ENCODE data around the gene POLD2.

The POLD2 gene

GRCh38 chr7:44101303-44101965, 21.9 kb downstream of the POLD2 start:
- peaks cover 6% of the 10 kb centered on the region for H3K36me3 ChIP-seq (ENCODE audit: insufficient read depth, insufficient read length, low read length)
- no peak for TF ChIP-seq SUZ12 (IDR thresholded peaks at IDR 0.05; ENCODE audit: extremely low read depth, insufficient read depth, insufficient read length)
- TF ChIP-seq YY1 (IDR thresholded peaks at IDR 0.05; ENCODE audit: insufficient read depth, insufficient read length): no peak
- no peak for TF ChIP-seq ZNF274 (IDR thresholded peaks at IDR 0.05; ENCODE audit: low read depth, low read length)
- peaks cover 35% of the 10 kb centered on the region for H3K27me3 ChIP-seq (ENCODE audit: insufficient read depth, insufficient read length)
- H3K4me3 ChIP-seq (ENCODE audit: insufficient read length, low read depth): no peak overlapping the region
- H3K9ac ChIP-seq (ENCODE audit: insufficient read length, low read depth): no peak overlapping the region
- H3K4me1 ChIP-seq (ENCODE audit: insufficient read depth, insufficient read length): peaks cover 27% of the 10 kb centered on the region
- no peaks in the 10 kb centered on the region for H3K9me3 ChIP-seq (ENCODE audit: insufficient read depth, low read length)
- no peak for DNase-seq (ENCODE audit: low read depth, low spot score)

GRCh38 chr7:44100458-44101302, 22.7 kb downstream of the POLD2 start:
- no peak overlapping the region for H3K4me3 ChIP-seq (ENCODE audit: insufficient read length, low read depth)
- H3K9me3 ChIP-seq (ENCODE audit: insufficient read depth, low read length): no peaks in the 10 kb centered on the region
- no peak for DNase-seq (ENCODE audit: low read depth, low spot score)
- H3K4me1 ChIP-seq (ENCODE audit: insufficient read depth, insufficient read length): peaks cover 26% of the 10 kb centered on the region
- H3K9ac ChIP-seq (ENCODE audit: insufficient read length, low read depth): no peak overlapping the region
- no peaks in the 10 kb centered on the region for H3K36me3 ChIP-seq (ENCODE audit: insufficient read depth, insufficient read length, low read length)
- TF ChIP-seq YY1 (IDR thresholded peaks at IDR 0.05; ENCODE audit: insufficient read depth, insufficient read length): no peak
- no peak for TF ChIP-seq SUZ12 (IDR thresholded peaks at IDR 0.05; ENCODE audit: extremely low read depth, insufficient read depth, insufficient read length)
- no peak for TF ChIP-seq ZNF274 (IDR thresholded peaks at IDR 0.05; ENCODE audit: low read depth, low read length)
- peaks cover 29% of the 10 kb centered on the region for H3K27me3 ChIP-seq (ENCODE audit: insufficient read depth, insufficient read length)

DNA sequence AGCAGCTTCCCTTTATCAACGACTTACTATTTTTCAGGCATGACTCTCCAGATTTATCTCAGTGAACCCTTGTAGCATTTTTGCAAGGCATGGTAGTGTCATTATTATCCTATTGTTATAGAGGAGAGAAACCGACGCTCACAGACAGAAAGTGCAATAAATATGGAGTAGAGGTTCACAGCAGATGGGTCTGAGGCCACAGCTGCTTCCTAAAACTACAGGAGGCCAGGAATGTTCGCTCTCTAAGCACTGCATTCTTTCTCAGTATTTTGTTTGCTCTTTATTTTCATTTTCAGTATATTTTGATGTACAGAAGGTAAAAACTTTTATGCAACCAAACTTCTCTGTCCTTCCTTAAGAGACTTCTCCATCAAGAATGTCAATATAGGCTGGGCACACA, 23.7 kb downstream of the POLD2 start:
- Histone ChIP-seq H3K36me3 (ENCODE audit: insufficient read depth, insufficient read length, low read length) (no peaks in the 10 kb centered on the region), H3K4me3 (ENCODE audit: insufficient read length, low read depth) (no peak overlapping the region), H3K27me3 (ENCODE audit: insufficient read depth, insufficient read length) (peaks cover 21% of the 10 kb centered on the region), H3K9ac (ENCODE audit: insufficient read length, low read depth) (no peak overlapping the region), H3K4me1 (ENCODE audit: insufficient read depth, insufficient read length) (peaks cover 20% of the 10 kb centered on the region), H3K9me3 (ENCODE audit: insufficient read depth, low read length) (no peaks in the 10 kb centered on the region)
- no peak for DNase-seq (ENCODE audit: low read depth, low spot score)
- TF ChIP-seq ZNF274 (IDR thresholded peaks at IDR 0.05; ENCODE audit: low read depth, low read length) (no peak), YY1 (IDR thresholded peaks at IDR 0.05; ENCODE audit: insufficient read depth, insufficient read length) (no peak)

GRCh38 chr7:44098092-44099068, 25.0 kb downstream of the POLD2 start:
- H3K9ac ChIP-seq (ENCODE audit: insufficient read length, low read depth): no peak overlapping the region

GRCh38 chr7:44097064-44097932, 26.1 kb downstream of the POLD2 start:
- Histone ChIP-seq H3K9me3 (ENCODE audit: insufficient read depth, low read length) (no peaks in the 10 kb centered on the region), H3K9ac (ENCODE audit: insufficient read length, low read depth) (no peak overlapping the region), H3K27me3 (ENCODE audit: insufficient read depth, insufficient read length) (peaks cover 5% of the 10 kb centered on the region), H3K4me3 (ENCODE audit: insufficient read length, low read depth) (no peak overlapping the region), H3K4me1 (ENCODE audit: insufficient read depth, insufficient read length) (peaks cover 9% of the 10 kb centered on the region), H3K36me3 (ENCODE audit: insufficient read depth, insufficient read length, low read length) (no peaks in the 10 kb centered on the region)
- no peak for DNase-seq (ENCODE audit: low read depth, low spot score)
- TF ChIP-seq SUZ12 (IDR thresholded peaks at IDR 0.05; ENCODE audit: extremely low read depth, insufficient read depth, insufficient read length) (no peak), ZNF274 (IDR thresholded peaks at IDR 0.05; ENCODE audit: low read depth, low read length) (no peak), YY1 (IDR thresholded peaks at IDR 0.05; ENCODE audit: insufficient read depth, insufficient read length) (no peak)

More at GRCh38 chr7:44098092-44099068, 25.0 kb downstream of the POLD2 start:
- Histone ChIP-seq H3K9me3 (ENCODE audit: insufficient read depth, low read length) (no peaks in the 10 kb centered on the region), H3K4me3 (ENCODE audit: insufficient read length, low read depth) (no peak overlapping the region), H3K36me3 (ENCODE audit: insufficient read depth, insufficient read length, low read length) (no peaks in the 10 kb centered on the region), H3K27me3 (ENCODE audit: insufficient read depth, insufficient read length) (peaks cover 16% of the 10 kb centered on the region), H3K4me1 (ENCODE audit: insufficient read depth, insufficient read length) (peaks cover 17% of the 10 kb centered on the region)
- DNase-seq (ENCODE audit: low read depth, low spot score): no peak
- no peak for TF ChIP-seq ZNF274 (IDR thresholded peaks at IDR 0.05; ENCODE audit: low read depth, low read length)
- TF ChIP-seq SUZ12 (IDR thresholded peaks at IDR 0.05; ENCODE audit: extremely low read depth, insufficient read depth, insufficient read length): no peak
- no peak for TF ChIP-seq YY1 (IDR thresholded peaks at IDR 0.05; ENCODE audit: insufficient read depth, insufficient read length)

GRCh38 chr7:44096326-44096881, 26.9 kb downstream of the POLD2 start:
- TF ChIP-seq ZNF274 (IDR thresholded peaks at IDR 0.05; ENCODE audit: low read depth, low read length) (no peak), SUZ12 (IDR thresholded peaks at IDR 0.05; ENCODE audit: extremely low read depth, insufficient read depth, insufficient read length) (no peak), YY1 (IDR thresholded peaks at IDR 0.05; ENCODE audit: insufficient read depth, insufficient read length) (no peak)
- Histone ChIP-seq H3K27me3 (ENCODE audit: insufficient read depth, insufficient read length) (no peaks in the 10 kb centered on the region), H3K9me3 (ENCODE audit: insufficient read depth, low read length) (no peaks in the 10 kb centered on the region), H3K4me1 (ENCODE audit: insufficient read depth, insufficient read length) (peaks cover 9% of the 10 kb centered on the region), H3K4me3 (ENCODE audit: insufficient read length, low read depth) (no peak overlapping the region), H3K36me3 (ENCODE audit: insufficient read depth, insufficient read length, low read length) (no peaks in the 10 kb centered on the region), H3K9ac (ENCODE audit: insufficient read length, low read depth) (no peak overlapping the region)
- DNase-seq (ENCODE audit: low read depth, low spot score): no peak

Data from NT2/D1 (cell line).